Right atrium auricular region (tissue), 2 donors: ENCODE measurements around the gene SLC22A15. TPM values are rescaled to one million over a fixed set of nuclear protein-coding genes. Genes with fewer than 3 reads are reported as not detected.
A peak's percentile ranks its signal among the peaks of the same experiment; 100 is the strongest.

Experiments
- DNase-seq: peaks from one replicate; pipeline ENCODE4 v3.0.0-alpha.2; 2019; ENCODE audit warnings: low spot score
- H3K27ac ChIP-seq, 2 donors: fragments of 200-600 bp; sonication (generic); 1 replicate in 1 of 2; 2 replicates in 1 of 2; pipeline ENCODE4 v1.5.1; 2016 to 2019
- H3K27me3 ChIP-seq, 2 donors: fragments of 200-600 bp; sonication (generic); one replicate each; pipeline versions ENCODE4 v1.5.1 to v1.6.0; 2017 to 2019
- H3K36me3 ChIP-seq: fragments of 200-600 bp; sonication (generic); one replicate; pipeline ENCODE4 v1.5.1; 2016
- H3K4me1 ChIP-seq, 2 donors: fragments of 200-600 bp; sonication (generic); one replicate each; pipeline versions ENCODE4 v1.5.1 to v1.6.0; 2017 to 2019
- H3K4me3 ChIP-seq, 2 donors: fragments of 200-600 bp; sonication (generic); 1 replicate in 1 of 2; 2 replicates in 1 of 2; pipeline ENCODE4 v1.5.1; 2017 to 2019; ENCODE audit warnings: mild to moderate bottlenecking in 1 of 2, moderate library complexity in 1 of 2
- H3K9me3 ChIP-seq, 2 donors: fragments of 200-600 bp; sonication (generic); one replicate each; pipeline ENCODE4 v1.5.1; 2019
- CTCF ChIP-seq, 2 donors: fragments of 200-600 bp; sonication (generic); IDR thresholded peaks; one replicate each; pipeline ENCODE4 v1.5.1; 2019; ENCODE audit warnings: antibody characterized with exemption in 2 of 2
- total RNA-seq, 2 donors: library from RNA; depleted of rRNA; stranded (reverse); fragments of >200 nt; gene quantifications; one replicate each; pipeline ENCODE4 v1.1.0, GENCODE V29; 2016

Gene SLC22A15
- total RNA-seq: 10 to 100 TPM in 1 of 2 donors, 1 to 10 TPM in 1; 3.9 to 10.1 TPM

DNA sequence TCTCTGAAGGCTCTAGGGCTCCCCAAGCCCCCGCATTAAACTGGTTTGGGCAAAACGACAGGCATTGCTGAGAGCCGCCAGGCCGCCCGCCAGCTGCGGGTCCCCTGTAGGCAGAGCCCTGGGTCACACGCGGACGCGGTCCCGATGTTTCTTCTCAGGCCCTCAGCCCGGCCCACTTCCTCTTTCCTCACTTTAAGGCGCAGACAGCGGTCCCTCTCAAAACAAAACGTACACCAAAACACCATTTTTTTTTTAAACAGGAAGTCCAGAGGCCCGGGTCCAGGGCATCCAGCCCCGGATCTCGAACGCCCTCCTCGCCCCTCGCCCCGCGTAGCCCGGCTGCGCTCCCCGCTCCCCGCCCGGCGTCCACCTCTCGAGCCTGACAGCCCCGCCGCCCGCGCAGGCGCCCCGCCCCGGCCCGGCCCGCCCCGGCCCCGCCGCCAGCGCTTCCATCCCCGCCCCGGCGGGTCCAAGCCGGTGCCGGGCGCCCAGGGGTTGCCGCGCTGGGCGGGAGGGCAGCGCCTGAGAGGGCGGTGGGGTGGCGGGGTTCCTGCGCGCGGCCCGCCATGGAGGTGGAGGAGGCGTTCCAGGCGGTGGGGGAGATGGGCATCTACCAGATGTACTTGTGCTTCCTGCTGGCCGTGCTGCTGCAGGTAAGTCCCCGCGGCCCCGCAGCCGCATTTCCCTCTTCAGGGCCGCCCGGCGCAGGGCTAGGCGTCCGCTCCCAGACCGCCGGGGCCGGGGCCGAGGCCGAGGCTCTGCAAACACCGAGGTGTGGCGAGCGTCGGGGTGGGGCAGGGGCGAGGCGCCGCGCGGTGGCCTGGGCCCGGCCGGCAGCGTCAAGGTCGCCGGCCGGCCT lies at the start of gene SLC22A15:
Gene SLC22A15 (plus strand): TSS at position 452 of the 859 bp plus-strand sequence. CDS start 115 bp downstream, at position 567.
- H3K9me3 ChIP-seq: no peaks in the 10 kb centered on the region
- no peak for TF ChIP-seq CTCF (IDR thresholded peaks at IDR 0.05)
- H3K27me3 ChIP-seq: no peaks in the 10 kb centered on the region
- DNase-seq: no peak
- H3K36me3 ChIP-seq: no peaks in the 10 kb centered on the region
- H3K4me3 ChIP-seq: peak within 1 kb of the TSS; percentile 70 to 77
- H3K27ac ChIP-seq: peak within 1 kb of the TSS; percentile 79 to 84
- H3K4me1 ChIP-seq: peaks cover 0 to 15% of the 10 kb centered on the region in 2 donors

DNA sequence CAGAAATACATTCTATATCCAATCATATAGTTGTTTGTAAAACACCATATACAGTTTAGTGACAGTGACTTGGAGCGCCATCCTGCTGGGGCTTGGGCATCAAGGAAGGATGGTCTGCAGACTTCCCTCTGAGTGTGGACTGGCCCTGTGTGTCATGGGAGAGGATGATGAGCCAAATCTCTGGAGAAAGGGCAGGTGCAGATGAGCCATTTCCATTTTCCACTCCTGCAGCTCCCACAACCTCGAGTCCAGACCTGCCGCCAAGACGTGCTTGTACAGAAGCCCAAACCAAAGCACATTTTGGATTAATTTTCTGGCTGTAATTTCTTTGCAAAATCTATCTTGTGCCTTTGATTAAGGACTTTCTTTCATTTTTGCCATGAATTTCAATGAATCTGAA lies 48.3 kb upstream of the SLC22A15 start:
- Histone ChIP-seq H3K4me3 (no peak overlapping the region), H3K4me1 (no peaks in the 10 kb centered on the region), H3K36me3 (no peaks in the 10 kb centered on the region), H3K27ac (no peak overlapping the region), H3K9me3 (no peaks in the 10 kb centered on the region), H3K27me3 (no peaks in the 10 kb centered on the region)
- DNase-seq: no peak
- no peak for TF ChIP-seq CTCF (IDR thresholded peaks at IDR 0.05)

GRCh38 chr1:115929881-115930280 lies 46.4 kb upstream of the SLC22A15 start:
- DNase-seq: no peak
- H3K27ac ChIP-seq: no peak overlapping the region
- no peaks in the 10 kb centered on the region for H3K36me3 ChIP-seq
- no peaks in the 10 kb centered on the region for H3K4me1 ChIP-seq
- H3K9me3 ChIP-seq: no peaks in the 10 kb centered on the region
- H3K4me3 ChIP-seq: no peak overlapping the region
- no peaks in the 10 kb centered on the region for H3K27me3 ChIP-seq
- TF ChIP-seq CTCF (IDR thresholded peaks at IDR 0.05): no peak

DNA sequence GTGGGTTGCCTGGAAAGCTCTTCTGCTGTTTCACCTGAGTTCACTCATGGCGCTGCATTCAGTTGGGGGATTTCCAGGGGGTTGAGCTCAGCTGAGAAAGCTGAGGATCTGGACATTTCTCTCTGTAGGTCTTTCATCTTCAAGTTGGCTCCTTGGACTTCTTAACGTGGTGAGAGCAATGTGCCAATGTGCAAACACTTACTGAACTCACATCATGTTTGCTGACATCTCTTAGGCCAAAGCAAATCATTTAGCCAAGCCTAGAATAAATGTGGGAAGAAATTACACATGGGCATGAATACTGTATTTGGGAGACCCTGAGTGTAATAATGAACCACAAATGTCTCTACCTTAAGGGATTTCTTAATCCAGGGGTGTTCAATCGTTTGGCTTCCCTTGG lies 42.7 kb upstream of the SLC22A15 start:
- TF ChIP-seq CTCF (IDR thresholded peaks at IDR 0.05): no peak
- DNase-seq: no peak
- H3K9me3 ChIP-seq: no peaks in the 10 kb centered on the region
- no peaks in the 10 kb centered on the region for H3K27me3 ChIP-seq
- no peaks in the 10 kb centered on the region for H3K4me1 ChIP-seq
- H3K27ac ChIP-seq: no peak overlapping the region
- no peaks in the 10 kb centered on the region for H3K36me3 ChIP-seq
- H3K4me3 ChIP-seq: no peak overlapping the region

DNA sequence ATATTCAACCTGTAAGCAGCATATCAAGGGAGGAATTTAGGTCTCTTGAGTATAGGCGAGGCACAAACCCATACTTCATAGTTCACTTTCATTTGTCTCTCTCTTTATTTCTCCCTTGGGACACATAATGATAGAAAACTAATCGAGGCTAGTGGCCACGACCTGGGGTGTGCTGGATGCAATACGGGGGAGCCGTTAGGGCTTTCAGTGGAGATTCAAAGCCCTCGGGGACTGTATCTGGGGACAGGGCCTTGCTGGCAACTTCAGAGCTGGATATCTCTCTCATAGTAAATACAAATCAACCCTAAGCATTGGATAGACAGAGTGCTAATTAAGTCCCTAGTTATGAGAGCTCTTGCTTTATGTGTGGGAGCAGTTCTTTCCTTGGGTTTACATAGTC lies 36.9 kb upstream of the SLC22A15 start:
- Histone ChIP-seq H3K4me3 (no peak overlapping the region), H3K36me3 (no peaks in the 10 kb centered on the region), H3K27ac (no peak overlapping the region), H3K4me1 (no peaks in the 10 kb centered on the region), H3K9me3 (no peaks in the 10 kb centered on the region), H3K27me3 (no peaks in the 10 kb centered on the region)
- DNase-seq: no peak
- no peak for TF ChIP-seq CTCF (IDR thresholded peaks at IDR 0.05)
